SK-N-SH (cell line): ENCODE measurements around the gene WNT1. TPM values are rescaled to one million over a fixed set of nuclear protein-coding genes. Genes with fewer than 3 reads are reported as not detected.

ENCODE experiments used
- CTCF ChIA-PET: fragments of 300-600, 350-600 bp; formaldehyde crosslinking; extraction: SDS; loops from one replicate; lab custom pipeline; 2021; lab: Yijun Ruan, JAX
- POLR2A ChIA-PET: fragments of 350-600 bp; sonication (Branson Sonifier 250); formaldehyde crosslinking; extraction: SDS; loops from one replicate; lab custom pipeline; 2020; ENCODE audit warnings: antibody characterized with exemption, inconsistent platforms; lab: Yijun Ruan, JAX
- DNase-seq: peaks from one replicate; pipeline ENCODE4 v3.0.0; 2012
- H2AFZ ChIP-seq: fragments of 200-600 bp; sonication (generic); 2 replicates; pipeline ENCODE4 v1.8.1; 2016; ENCODE audit warnings: antibody characterized with exemption, mild to moderate bottlenecking, low read depth
- H3F3A ChIP-seq: fragments of 200-600 bp; sonication (generic); replicated peaks from 2 replicates; pipeline ENCODE3; 2016; ENCODE audit warnings: antibody characterized with exemption, mild to moderate bottlenecking; ENCODE audit not compliant: insufficient read depth
- H3K27ac ChIP-seq, 2 experiments: fragments of 200-500 bp in 1 of 2; fragments of 200-600 bp in 1 of 2; sonication (Bioruptor generic) in 1 of 2; sonication (generic), shearing (Covaris generic) in 1 of 2; 2 replicates each; pipeline versions ENCODE4 v1.5.1 to v1.6.1; 2014 to 2016; ENCODE audit warnings: low read depth in 2 of 2, inconsistent platforms in 1 of 2, low read length in 1 of 2, mild to moderate bottlenecking in 1 of 2, mixed read lengths in 1 of 2
- H3K27me3 ChIP-seq: fragments of 200-600 bp; sonication (generic), shearing (Covaris generic); 2 replicates; pipeline ENCODE4 v1.6.1; 2016; ENCODE audit warnings: mixed run types; ENCODE audit not compliant: insufficient read depth
- H3K36me3 ChIP-seq, 2 experiments: fragments of 200-500 bp in 1 of 2; fragments of 200-600 bp in 1 of 2; sonication (Bioruptor generic) in 1 of 2; sonication (generic) in 1 of 2; replicated peaks in 1 of 2; 2 replicates each; pipeline versions ENCODE3 to v1.5.1; 2014 to 2016; ENCODE audit warnings: low read length in 1 of 2, mild to moderate bottlenecking in 1 of 2; ENCODE audit not compliant: insufficient read depth in 2 of 2, control insufficient read depth in 1 of 2
- H3K4me1 ChIP-seq, 2 experiments: fragments of 200-500 bp in 1 of 2; fragments of 200-600 bp in 1 of 2; sonication (Bioruptor generic) in 1 of 2; sonication (generic), shearing (Covaris generic) in 1 of 2; 2 replicates each; pipeline versions ENCODE4 v1.5.1 to v1.6.1; 2014 to 2016; ENCODE audit warnings: low read depth in 1 of 2, low read length in 1 of 2, mixed run types in 1 of 2; ENCODE audit not compliant: insufficient read depth in 2 of 2, control insufficient read depth in 1 of 2
- H3K4me2 ChIP-seq: fragments of 200-600 bp; sonication (generic), shearing (Covaris generic); 2 replicates; pipeline ENCODE4 v1.6.1; 2017; ENCODE audit warnings: mixed run types
- H3K4me3 ChIP-seq, 2 experiments: fragments of 200-500 bp in 1 of 2; fragments of 200-600 bp in 1 of 2; sonication (Bioruptor generic) in 1 of 2; sonication (generic), shearing (Covaris generic) in 1 of 2; 2 replicates each; pipeline versions ENCODE4 v1.5.1 to v1.8.1; 2014 to 2016; ENCODE audit warnings: low read depth in 2 of 2, inconsistent platforms in 1 of 2, low read length in 1 of 2, mild to moderate bottlenecking in 1 of 2, mixed read lengths in 1 of 2, moderate library complexity in 1 of 2
- H3K79me2 ChIP-seq: fragments of 200-600 bp; sonication (generic); 2 replicates; pipeline ENCODE4 v1.8.1; 2017; ENCODE audit warnings: mild to moderate bottlenecking; ENCODE audit not compliant: insufficient read depth
- H3K9ac ChIP-seq: fragments of 200-600 bp; sonication (generic); 2 replicates; pipeline ENCODE4 v1.6.1; 2017; ENCODE audit warnings: mixed run types
- H3K9me2 ChIP-seq: fragments of 200-600 bp; sonication (generic); 2 replicates; pipeline ENCODE4 v1.6.1; 2017; ENCODE audit warnings: mixed run types
- H3K9me3 ChIP-seq: fragments of 200-600 bp; sonication (generic); 2 replicates; pipeline ENCODE4 v1.6.1; 2017; ENCODE audit warnings: mixed run types, mild to moderate bottlenecking, moderate library complexity
- H4K20me1 ChIP-seq: fragments of 200-600 bp; sonication (generic); 2 replicates; pipeline ENCODE4 v1.6.1; 2017; ENCODE audit warnings: mild to moderate bottlenecking, mixed run types; ENCODE audit not compliant: insufficient read depth
- CHD2 ChIP-seq: fragments of 150-350 bp; IDR thresholded peaks from 2 replicates; pipeline ENCODE4 v1.6.1; 2018; ENCODE audit warnings: low read length; ENCODE audit not compliant: partially characterized antibody
- EZH2phosphoT487 ChIP-seq: fragments of 200-600 bp; sonication (generic); IDR thresholded peaks from 2 replicates; pipeline ENCODE4 v1.6.1; 2017; ENCODE audit warnings: low read depth, mixed run types, mild to moderate bottlenecking, antibody characterized with exemption, moderate library complexity, borderline replicate concordance
- FOXJ3 ChIP-seq: sonication (generic); formaldehyde crosslinking; IDR thresholded peaks from 2 replicates; pipeline ENCODE4 v1.5.1; 2020; ENCODE audit warnings: mild to moderate bottlenecking, missing genetic modification reagents
- GABPA ChIP-seq: IDR thresholded peaks from 2 replicates; pipeline ENCODE4 v1.4.0; 2012; ENCODE audit warnings: low read depth, mild to moderate bottlenecking
- IRF3 ChIP-seq: fragments of 150-350 bp; IDR thresholded peaks from 2 replicates; pipeline ENCODE4 v1.6.1; 2016; ENCODE audit warnings: mild to moderate bottlenecking, low read depth, low read length
- JUND ChIP-seq: IDR thresholded peaks from 2 replicates; pipeline ENCODE4 v1.4.0; 2012
- POLR2AphosphoS5 ChIP-seq: IDR thresholded peaks from 2 replicates; pipeline ENCODE4 v1.6.1; 2012; ENCODE audit warnings: low read depth, low read length
- RAD21 ChIP-seq: IDR thresholded peaks from 2 replicates; pipeline ENCODE4 v1.6.1; 2012; ENCODE audit warnings: mild to moderate bottlenecking, low read length
- RCOR1 ChIP-seq: fragments of 150-350 bp; IDR thresholded peaks from 2 replicates; pipeline ENCODE4 v1.6.1; 2017; ENCODE audit warnings: antibody characterized with exemption, low read length
- REST ChIP-seq: IDR thresholded peaks from 2 replicates; pipeline ENCODE4 v1.6.1; 2012; ENCODE audit warnings: mild to moderate bottlenecking, low read depth, low read length, moderate library complexity
- SIN3A ChIP-seq: IDR thresholded peaks from 2 replicates; pipeline ENCODE4 v1.6.1; 2012; ENCODE audit warnings: low read depth, mild to moderate bottlenecking, low read length, moderate library complexity, borderline replicate concordance
- SMC3 ChIP-seq: IDR thresholded peaks from 2 replicates; pipeline ENCODE4 v1.6.1; 2012; ENCODE audit warnings: low read depth, low read length, improper control_type of control experiment
- TAF1 ChIP-seq: IDR thresholded peaks from 2 replicates; pipeline ENCODE4 v1.6.1; 2012; ENCODE audit warnings: low read depth, mild to moderate bottlenecking, low read length, moderate library complexity, borderline replicate concordance
- TCF12 ChIP-seq: IDR thresholded peaks from 2 replicates; pipeline ENCODE4 v1.4.0; 2012
- USF1 ChIP-seq: IDR thresholded peaks from 2 replicates; pipeline ENCODE4 v1.4.0; 2012; ENCODE audit warnings: low read depth, borderline replicate concordance
- WGBS: methylation state at CpG from one replicate; pipeline ENCODE4 v1.1.6; 2017; ENCODE audit warnings: low lambda C conversion rate; 5-methylcytosine and 5-hydroxymethylcytosine counted together
- polyA plus RNA-seq, 3 experiments: library from polyadenylated mRNA; depleted of rRNA; stranded (reverse); fragments of >200 nt; gene quantifications; 2 replicates each; pipeline ENCODE4 v1.2.3, GENCODE V29; 2012
- TF ChIP-seq, protein P1 (sequence below): fragments of 150-350 bp; IDR thresholded peaks from 2 replicates; pipeline ENCODE4 v1.6.1; 2017; ENCODE audit warnings: antibody characterized with exemption, low read length, low read depth, borderline replicate concordance
- TF ChIP-seq, protein P2 (sequence below): fragments of 200-600 bp; sonication (generic); IDR thresholded peaks from 2 replicates; pipeline ENCODE4 v1.6.1; 2017; ENCODE audit warnings: antibody characterized with exemption, mild to moderate bottlenecking, moderate library complexity

Gene WNT1
- polyA plus RNA-seq, 1 of the 3 experiments (the other 2 are of a cell fraction), result not detected

DNA sequence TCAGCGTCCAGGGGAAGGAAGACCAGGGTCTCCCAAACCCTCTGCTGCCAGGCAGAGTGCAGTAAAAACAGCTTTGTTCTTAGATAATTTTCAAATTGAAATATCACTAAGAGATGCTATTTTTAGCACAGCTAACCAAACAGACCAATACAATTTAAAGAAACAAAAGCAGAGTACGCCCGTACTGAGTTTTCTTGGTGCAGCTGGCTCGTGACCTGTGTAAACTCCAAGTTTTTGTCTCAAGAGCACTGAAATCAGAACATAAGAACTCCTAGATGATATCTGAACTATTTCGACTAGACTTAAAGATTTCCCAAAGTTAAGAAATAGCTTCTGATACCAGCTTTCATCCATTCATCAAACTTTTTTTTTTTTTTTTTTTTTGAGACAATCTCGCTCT, 31.2 kb upstream of the WNT1 start:
- H3K4me2 ChIP-seq, result no peak overlapping the region
- H3F3A ChIP-seq, result no peaks in the 10 kb centered on the region
- WGBS, result 86% methylated on average over 6 of the region's 6 CpGs
- ChIA-PET CTCF (interaction anchor here (1.6 to 2.6 kb wide), 5 partner anchors 11 to 132 kb away, joined by 3 to 10 read pairs (median 7); partner anchors contain the start of gene WNT1), POLR2A (no interaction called here)
- H3K9ac ChIP-seq, result no peak overlapping the region
- H3K9me3 ChIP-seq, result no peaks in the 10 kb centered on the region
- no peak overlapping the region for H2AFZ ChIP-seq
- DNase-seq, result no peak
- H3K36me3 ChIP-seq, result peaks cover 13 to 15% of the 10 kb centered on the region in 2 experiments
- peaks cover 93% of the 10 kb centered on the region for H4K20me1 ChIP-seq
- H3K79me2 ChIP-seq, result peaks cover 100% of the 10 kb centered on the region
- H3K27ac ChIP-seq, result no peak overlapping the region
- H3K9me2 ChIP-seq, result no peaks in the 10 kb centered on the region
- H3K4me3 ChIP-seq, result no peak overlapping the region
- H3K4me1 ChIP-seq, result no peaks in the 10 kb centered on the region
- H3K27me3 ChIP-seq, result no peaks in the 10 kb centered on the region
- TF ChIP-seq JUND, result no peak
- TF ChIP-seq, all 33 proteins: peak for 0

DNA sequence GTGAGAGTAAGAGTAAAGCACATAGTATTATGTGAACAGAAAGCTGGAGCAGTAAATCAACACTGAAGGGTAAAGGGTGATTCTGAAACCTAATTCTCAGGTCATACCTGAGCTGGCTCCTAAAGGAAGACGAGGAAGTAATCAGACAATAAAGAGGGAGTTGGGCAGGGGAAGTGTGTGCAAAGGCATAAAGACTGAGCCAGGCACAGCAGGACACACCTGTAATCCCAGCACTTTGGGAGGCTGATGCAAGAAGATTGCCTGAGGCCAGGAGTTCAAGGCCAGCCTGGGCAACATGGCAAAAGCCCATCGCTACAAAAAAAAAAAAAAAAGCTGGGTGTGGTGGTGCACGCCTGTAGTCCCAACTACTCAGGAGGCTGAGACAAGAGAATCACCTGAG, 30.4 kb upstream of the WNT1 start:
- 97% methylated on average over 3 of the region's 3 CpGs for WGBS
- no peak for DNase-seq
- no peak overlapping the region for H3K4me3 ChIP-seq
- no peaks in the 10 kb centered on the region for H3F3A ChIP-seq
- no peak overlapping the region for H3K9ac ChIP-seq
- H3K27me3 ChIP-seq, result no peaks in the 10 kb centered on the region
- peaks cover 0 to 2% of the 10 kb centered on the region in 2 experiments; a peak in 1 of 4 replicates for H3K4me1 ChIP-seq
- no peak overlapping the region for H2AFZ ChIP-seq
- H3K4me2 ChIP-seq, result no peak overlapping the region
- TF ChIP-seq SMC3, result no peak
- no peak for TF ChIP-seq TAF1
- no peak for TF ChIP-seq JUND
- no peak for TF ChIP-seq CHD2
- TF ChIP-seq TCF12, result no peak
- TF ChIP-seq SIN3A, result no peak
- TF ChIP-seq RCOR1, result no peak
- TF ChIP-seq REST, result no peak
- TF ChIP-seq GABPA, result no peak
- TF ChIP-seq, protein P1, sequence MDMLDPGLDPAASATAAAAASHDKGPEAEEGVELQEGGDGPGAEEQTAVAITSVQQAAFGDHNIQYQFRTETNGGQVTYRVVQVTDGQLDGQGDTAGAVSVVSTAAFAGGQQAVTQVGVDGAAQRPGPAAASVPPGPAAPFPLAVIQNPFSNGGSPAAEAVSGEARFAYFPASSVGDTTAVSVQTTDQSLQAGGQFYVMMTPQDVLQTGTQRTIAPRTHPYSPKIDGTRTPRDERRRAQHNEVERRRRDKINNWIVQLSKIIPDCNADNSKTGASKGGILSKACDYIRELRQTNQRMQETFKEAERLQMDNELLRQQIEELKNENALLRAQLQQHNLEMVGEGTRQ, result no peak
- TF ChIP-seq EZH2phosphoT487, result no peak
- TF ChIP-seq USF1, result no peak
- TF ChIP-seq, protein P2, sequence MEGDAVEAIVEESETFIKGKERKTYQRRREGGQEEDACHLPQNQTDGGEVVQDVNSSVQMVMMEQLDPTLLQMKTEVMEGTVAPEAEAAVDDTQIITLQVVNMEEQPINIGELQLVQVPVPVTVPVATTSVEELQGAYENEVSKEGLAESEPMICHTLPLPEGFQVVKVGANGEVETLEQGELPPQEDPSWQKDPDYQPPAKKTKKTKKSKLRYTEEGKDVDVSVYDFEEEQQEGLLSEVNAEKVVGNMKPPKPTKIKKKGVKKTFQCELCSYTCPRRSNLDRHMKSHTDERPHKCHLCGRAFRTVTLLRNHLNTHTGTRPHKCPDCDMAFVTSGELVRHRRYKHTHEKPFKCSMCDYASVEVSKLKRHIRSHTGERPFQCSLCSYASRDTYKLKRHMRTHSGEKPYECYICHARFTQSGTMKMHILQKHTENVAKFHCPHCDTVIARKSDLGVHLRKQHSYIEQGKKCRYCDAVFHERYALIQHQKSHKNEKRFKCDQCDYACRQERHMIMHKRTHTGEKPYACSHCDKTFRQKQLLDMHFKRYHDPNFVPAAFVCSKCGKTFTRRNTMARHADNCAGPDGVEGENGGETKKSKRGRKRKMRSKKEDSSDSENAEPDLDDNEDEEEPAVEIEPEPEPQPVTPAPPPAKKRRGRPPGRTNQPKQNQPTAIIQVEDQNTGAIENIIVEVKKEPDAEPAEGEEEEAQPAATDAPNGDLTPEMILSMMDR, result no peak
- no peak for TF ChIP-seq RAD21
- no peak for TF ChIP-seq FOXJ3 (CRISPR knock-in tag)
- TF ChIP-seq POLR2AphosphoS5, result no peak
- no peak for TF ChIP-seq IRF3
- CTCF ChIA-PET, result interaction anchor here (0.7 to 2.6 kb wide), 6 partner anchors 12 to 133 kb away, joined by 3 to 10 read pairs (median 6); partner anchors contain the start of gene WNT1
- H3K9me2 ChIP-seq, result no peaks in the 10 kb centered on the region
- H4K20me1 ChIP-seq, result peaks cover 93% of the 10 kb centered on the region
- POLR2A ChIA-PET, result no interaction called here
- peaks cover 100% of the 10 kb centered on the region for H3K79me2 ChIP-seq
- peaks cover 18 to 23% of the 10 kb centered on the region in 2 experiments for H3K36me3 ChIP-seq
- H3K9me3 ChIP-seq, result no peaks in the 10 kb centered on the region
- no peak overlapping the region for H3K27ac ChIP-seq
